Body of pancreas (tissue), 4 donors: ENCODE data around the gene PLEKHM2. TPM values are rescaled to one million over a fixed set of nuclear protein-coding genes. Genes with fewer than 3 reads are reported as not detected.
A peak's percentile ranks its signal among the peaks of the same experiment; 100 is the strongest.

Experiments
- ATAC-seq: fragments of 150-250 bp; one replicate; pipeline ENCODE4 v1.9.1; 2016
- DNase-seq, 4 donors: peaks; one replicate each; pipeline ENCODE4 v3.0.0-alpha.2; 2019
- H3K27ac ChIP-seq, 4 donors: fragments of 200-600 bp; sonication (generic); 1 replicate in 3 of 4; 2 replicates in 1 of 4; pipeline versions ENCODE4 v1.5.1 to v1.6.1; 2016 to 2019; ENCODE audit warnings: mild to moderate bottlenecking in 1 of 4, mixed read lengths in 1 of 4, moderate library complexity in 1 of 4
- H3K27me3 ChIP-seq, 2 donors: fragments of 200-600 bp; sonication (generic); one replicate each; pipeline ENCODE4 v1.6.0; 2016; ENCODE audit warnings: mild to moderate bottlenecking in 1 of 2
- H3K36me3 ChIP-seq, 2 donors: fragments of 200-600 bp; sonication (generic); replicated peaks in 1 of 2; 2 replicates each; pipeline ENCODE4 v1.5.1; 2016; ENCODE audit warnings: low read depth in 2 of 2; ENCODE audit not compliant: insufficient read depth in 1 of 2
- H3K4me1 ChIP-seq: fragments of 200-600 bp; sonication (generic); one replicate; pipeline ENCODE4 v1.6.0; 2016
- H3K4me3 ChIP-seq, 2 donors: fragments of 200-600 bp; sonication (generic); 1 replicate in 1 of 2; 2 replicates in 1 of 2; pipeline ENCODE4 v1.5.1; 2016 to 2019
- H3K9me3 ChIP-seq, 3 donors: fragments of 200-600 bp; sonication (generic); 1 replicate in 2 of 3; 2 replicates in 1 of 3; pipeline ENCODE4 v1.5.1; 2016
- POLR2A ChIP-seq, 3 donors: fragments of 450-650 bp; IDR thresholded peaks; one replicate each; pipeline ENCODE4 v1.6.1; 2016; ENCODE audit warnings: antibody characterized with exemption in 3 of 3, mild to moderate bottlenecking in 2 of 3
- WGBS, 2 donors: methylation state at CpG; one replicate each; pipeline ENCODE4 v1.1.5; 2017; 5-methylcytosine and 5-hydroxymethylcytosine counted together
- intact Hi-C: fragments of 100-400 bp; cut with DNase I; formaldehyde crosslinking; loops from one replicate; pipeline ENCODE4 v1.15.1; 2023
- total RNA-seq, 2 donors: library from RNA; depleted of rRNA; stranded (reverse); fragments of >200 nt; gene quantifications; one replicate each; pipeline ENCODE4 v1.1.0, GENCODE V29; 2016
- TF ChIP-seq, protein P1 (sequence below), 7 experiments: fragments of 450-650 bp in 4 of 7; fragments of 200-600 bp in 3 of 7; sonication (generic) in 3 of 7; IDR thresholded peaks; one replicate each; pipeline ENCODE4 v1.5.1; 2016 to 2019; ENCODE audit warnings: antibody characterized with exemption in 7 of 7

PLEKHM2 gene
- total RNA-seq, 2 donors from 2014 or later: 18.1 to 31.6 TPM

DNA sequence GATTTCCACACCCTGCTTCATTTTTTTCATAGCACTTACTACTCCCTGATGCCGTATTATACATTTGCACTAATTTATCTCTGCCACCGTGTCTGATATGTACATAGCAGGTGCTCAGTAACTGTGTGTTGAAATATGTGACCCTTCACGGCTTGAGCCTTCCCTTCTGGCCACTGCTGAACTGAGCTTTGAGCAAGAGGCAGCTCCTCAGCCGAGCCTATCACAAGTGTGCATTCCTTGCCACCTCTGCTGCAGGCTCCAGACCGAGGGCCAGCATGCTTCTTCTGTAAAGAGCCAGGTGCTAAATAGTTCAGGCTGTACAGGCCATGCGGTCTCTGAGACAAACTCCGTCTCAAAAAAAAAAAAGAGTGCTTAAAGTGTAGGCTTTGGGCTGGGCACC lies 22.6 kb downstream of the PLEKHM2 start:
- H3K9me3 ChIP-seq: no peaks in the 10 kb centered on the region
- TF ChIP-seq, protein P1, sequence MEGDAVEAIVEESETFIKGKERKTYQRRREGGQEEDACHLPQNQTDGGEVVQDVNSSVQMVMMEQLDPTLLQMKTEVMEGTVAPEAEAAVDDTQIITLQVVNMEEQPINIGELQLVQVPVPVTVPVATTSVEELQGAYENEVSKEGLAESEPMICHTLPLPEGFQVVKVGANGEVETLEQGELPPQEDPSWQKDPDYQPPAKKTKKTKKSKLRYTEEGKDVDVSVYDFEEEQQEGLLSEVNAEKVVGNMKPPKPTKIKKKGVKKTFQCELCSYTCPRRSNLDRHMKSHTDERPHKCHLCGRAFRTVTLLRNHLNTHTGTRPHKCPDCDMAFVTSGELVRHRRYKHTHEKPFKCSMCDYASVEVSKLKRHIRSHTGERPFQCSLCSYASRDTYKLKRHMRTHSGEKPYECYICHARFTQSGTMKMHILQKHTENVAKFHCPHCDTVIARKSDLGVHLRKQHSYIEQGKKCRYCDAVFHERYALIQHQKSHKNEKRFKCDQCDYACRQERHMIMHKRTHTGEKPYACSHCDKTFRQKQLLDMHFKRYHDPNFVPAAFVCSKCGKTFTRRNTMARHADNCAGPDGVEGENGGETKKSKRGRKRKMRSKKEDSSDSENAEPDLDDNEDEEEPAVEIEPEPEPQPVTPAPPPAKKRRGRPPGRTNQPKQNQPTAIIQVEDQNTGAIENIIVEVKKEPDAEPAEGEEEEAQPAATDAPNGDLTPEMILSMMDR (IDR thresholded peaks at IDR 0.05): no peak
- no peak for TF ChIP-seq POLR2A (IDR thresholded peaks at IDR 0.05)
- no peak overlapping the region for H3K27ac ChIP-seq
- intact Hi-C loops: no loop called here
- ATAC-seq (no peak), DNase-seq (no peak)
- H3K4me1 ChIP-seq: peaks cover 14% of the 10 kb centered on the region
- no peak overlapping the region for H3K4me3 ChIP-seq
- WGBS, 2 donors: 67 to 76% methylated on average over 7 of the region's 7 CpGs
- no peaks in the 10 kb centered on the region for H3K36me3 ChIP-seq
- H3K27me3 ChIP-seq: no peaks in the 10 kb centered on the region

DNA sequence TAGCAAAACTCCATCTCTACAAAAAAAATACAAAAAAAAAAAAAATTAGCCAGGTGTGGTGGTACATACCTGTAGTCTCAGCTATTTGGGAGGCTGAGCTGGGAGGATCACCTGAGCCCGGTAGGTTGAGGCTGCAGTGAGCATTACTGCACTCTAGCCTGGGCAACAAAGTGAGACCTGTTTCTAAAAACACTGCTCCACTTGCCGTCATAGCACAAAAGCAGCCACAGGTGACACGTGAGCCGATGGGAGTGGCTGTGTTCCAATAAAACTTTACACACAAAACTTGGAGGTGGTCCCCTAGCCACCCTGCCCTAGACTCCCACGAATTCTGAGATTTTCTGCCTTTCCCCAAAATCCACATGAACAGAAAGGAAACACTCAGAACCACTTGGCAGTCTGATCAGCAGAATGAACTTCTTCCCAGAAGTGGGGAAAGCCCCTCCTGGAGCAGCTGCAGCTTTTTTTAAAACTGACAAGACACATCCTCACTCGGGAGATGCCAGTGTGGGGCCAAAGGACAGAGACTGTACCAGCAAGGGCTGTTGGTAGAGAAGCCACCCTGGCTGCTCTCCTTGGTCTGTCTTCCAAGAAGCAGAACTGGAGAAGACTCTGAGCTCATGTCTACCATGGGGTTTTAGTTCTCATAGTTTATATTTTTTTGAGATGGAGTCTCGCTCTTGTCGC lies 23.3 kb downstream of the PLEKHM2 start:
- Histone ChIP-seq H3K27me3 (no peaks in the 10 kb centered on the region), H3K27ac (no peak overlapping the region), H3K36me3 (no peaks in the 10 kb centered on the region), H3K4me1 (peaks cover 14% of the 10 kb centered on the region), H3K9me3 (no peaks in the 10 kb centered on the region), H3K4me3 (no peak overlapping the region)
- intact Hi-C loops: no loop called here
- 90 to 91% methylated on average over 8 of the region's 8 CpGs for WGBS, 2 donors
- DNase-seq: no peak
- no peak for TF ChIP-seq POLR2A (IDR thresholded peaks at IDR 0.05)
- TF ChIP-seq, protein P1 (IDR thresholded peaks at IDR 0.05): no peak
- no peak for ATAC-seq

DNA sequence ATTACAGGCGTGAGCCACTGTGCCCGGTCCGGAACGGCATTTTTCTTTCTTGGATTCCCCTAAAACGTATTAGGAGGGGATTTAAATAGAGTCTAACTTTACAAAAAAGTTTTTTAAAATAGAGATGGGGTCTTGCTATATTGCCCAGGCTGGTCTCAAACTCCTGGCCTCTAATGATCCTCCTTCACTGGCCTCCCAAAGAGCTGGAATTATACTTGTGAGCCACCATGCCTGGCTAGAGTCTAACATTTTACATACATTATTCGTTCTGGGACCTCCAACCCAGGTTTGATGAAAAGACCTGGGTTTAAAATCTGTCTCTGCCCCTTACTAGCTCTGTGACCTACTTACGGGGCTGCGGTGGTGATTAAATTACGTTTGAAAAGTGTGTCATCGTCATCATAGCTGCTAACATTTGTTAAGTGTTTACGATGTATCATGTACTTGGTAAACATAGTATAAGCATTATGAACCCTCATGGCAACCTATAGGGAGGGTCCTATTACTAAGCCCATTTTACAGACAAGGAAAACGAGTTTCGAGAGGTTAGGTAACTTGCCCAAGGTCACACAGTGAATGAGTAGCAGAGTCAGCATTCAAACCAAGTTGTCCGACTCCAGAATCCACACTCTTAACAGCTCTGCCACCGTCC lies 24.5 kb downstream of the PLEKHM2 start:
- Histone ChIP-seq H3K9me3 (no peaks in the 10 kb centered on the region), H3K4me1 (peaks cover 4% of the 10 kb centered on the region), H3K27ac (no peak overlapping the region), H3K4me3 (no peak overlapping the region), H3K27me3 (no peaks in the 10 kb centered on the region), H3K36me3 (no peaks in the 10 kb centered on the region)
- intact Hi-C loops: no loop called here
- TF ChIP-seq, protein P1 (IDR thresholded peaks at IDR 0.05): no peak
- no peak for TF ChIP-seq POLR2A (IDR thresholded peaks at IDR 0.05)
- WGBS, 2 donors: 88 to 92% methylated on average over 14 to 15 of the region's 15 CpGs
- ATAC-seq: no peak
- DNase-seq: no peak

DNA sequence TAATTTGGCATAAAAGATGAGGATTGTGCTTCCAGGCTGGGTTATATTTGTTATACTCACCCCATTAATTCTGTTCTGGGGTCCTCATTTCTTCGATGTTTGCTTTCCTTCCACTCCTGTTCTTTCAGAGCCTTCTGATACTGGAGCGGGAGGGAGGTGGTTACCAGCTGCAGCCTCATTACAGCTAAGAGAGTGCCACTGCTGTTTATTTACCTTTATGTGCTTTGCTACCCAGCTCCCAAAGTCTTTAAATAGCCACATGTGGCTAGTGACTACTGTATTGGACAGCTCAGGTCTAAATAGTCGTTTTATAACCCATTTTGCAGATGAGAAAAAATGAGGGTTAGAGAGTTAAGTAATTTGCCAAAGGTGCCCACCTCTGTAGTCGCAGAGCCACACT lies 25.1 kb downstream of the PLEKHM2 start:
- TF ChIP-seq, protein P1 (IDR thresholded peaks at IDR 0.05): no peak
- 88 to 90% methylated on average over 4 of the region's 4 CpGs for WGBS, 2 donors
- Histone ChIP-seq H3K27ac (no peak overlapping the region), H3K4me3 (no peak overlapping the region), H3K27me3 (no peaks in the 10 kb centered on the region), H3K36me3 (no peaks in the 10 kb centered on the region), H3K9me3 (no peaks in the 10 kb centered on the region), H3K4me1 (no peaks in the 10 kb centered on the region)
- ATAC-seq (peak; percentile 18), DNase-seq (no peak)
- intact Hi-C loops: no loop called here

DNA sequence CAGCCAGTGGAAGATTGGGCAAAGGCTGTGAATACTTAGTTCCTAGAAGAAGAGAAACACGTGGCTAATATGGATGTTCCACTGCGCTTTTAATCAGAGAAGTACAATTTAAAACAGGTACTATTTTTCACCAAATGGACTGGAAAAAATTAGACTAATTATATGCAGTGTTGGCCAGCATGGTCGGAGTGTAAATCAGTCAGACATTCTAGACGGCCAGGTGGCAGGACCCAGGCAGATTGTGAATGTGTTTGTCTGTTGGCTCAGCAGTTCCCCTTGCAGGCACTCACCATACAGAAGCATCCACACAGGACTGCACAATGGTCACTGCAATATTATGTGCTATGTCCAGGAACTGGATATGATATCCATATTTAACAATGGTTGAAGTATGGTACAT lies 28.0 kb downstream of the PLEKHM2 start:
- Histone ChIP-seq H3K27ac (no peak overlapping the region), H3K36me3 (peaks cover 0 to 6% of the 10 kb centered on the region in 2 donors), H3K9me3 (no peaks in the 10 kb centered on the region), H3K4me3 (no peak overlapping the region), H3K4me1 (no peaks in the 10 kb centered on the region), H3K27me3 (no peaks in the 10 kb centered on the region)
- ATAC-seq (no peak), DNase-seq (no peak)
- no peak for TF ChIP-seq POLR2A (IDR thresholded peaks at IDR 0.05)
- TF ChIP-seq, protein P1 (IDR thresholded peaks at IDR 0.05): no peak
- intact Hi-C loops: no loop called here
- WGBS, 2 donors: 62 to 71% methylated on average over 4 of the region's 4 CpGs
